Common myeloid progenitor, CD34-positive (primary cell): ENCODE data around the gene EFL1.

Experiments
- CTCF ChIA-PET: fragments of 350-600 bp; sonication (Branson Sonifier 250); formaldehyde crosslinking; loops from one replicate; lab custom pipeline; 2021; ENCODE audit warnings: antibody characterized with exemption; lab: Charles Lee
- POLR2A ChIA-PET: fragments of 350-600 bp; sonication (Branson Sonifier 250); formaldehyde crosslinking; loops from one replicate; lab custom pipeline; 2021; ENCODE audit warnings: antibody characterized with exemption; lab: Charles Lee
- DNase-seq, 3 donors: peaks; one replicate each; pipeline versions ENCODE4 v3.0.0 to v3.0.0-alpha.2; 2013
- H3K27ac ChIP-seq, 2 experiments: 1 replicate in 1 of 2; 2 replicates in 1 of 2; pipeline ENCODE4 v1.7.0; 2013; ENCODE audit warnings: inconsistent platforms in 2 of 2, low read length in 2 of 2, mild to moderate bottlenecking in 2 of 2, low read depth in 1 of 2, moderate library complexity in 1 of 2; ENCODE audit not compliant: severe bottlenecking in 2 of 2, insufficient read depth in 1 of 2, poor library complexity in 1 of 2
- H3K27me3 ChIP-seq, 5 experiments: replicated peaks in 2 of 5; 1 replicate in 3 of 5; 2 replicates in 2 of 5; pipeline versions ENCODE4 v1.6.1 to v1.7.0; 2013; ENCODE audit warnings: low read length in 4 of 5, mild to moderate bottlenecking in 2 of 5, moderate library complexity in 2 of 5, inconsistent platforms in 1 of 5; ENCODE audit not compliant: insufficient read depth in 5 of 5, control insufficient read depth in 4 of 5
- H3K36me3 ChIP-seq, 4 experiments: 1 replicate in 2 of 4; 2 replicates in 2 of 4; pipeline versions ENCODE4 v1.6.1 to v1.7.0; 2013; ENCODE audit warnings: low read length in 3 of 4, control low read depth in 1 of 4, mild to moderate bottlenecking in 1 of 4; ENCODE audit not compliant: control insufficient read depth in 4 of 4, insufficient read depth in 4 of 4
- H3K4me1 ChIP-seq, 4 experiments: 1 replicate in 3 of 4; 2 replicates in 1 of 4; pipeline versions ENCODE4 v1.6.1 to v1.7.1; 2013; ENCODE audit warnings: low read length in 3 of 4, mild to moderate bottlenecking in 3 of 4, control low read depth in 1 of 4, inconsistent platforms in 1 of 4, moderate library complexity in 1 of 4; ENCODE audit not compliant: control insufficient read depth in 4 of 4, insufficient read depth in 4 of 4; ENCODE audit errors: control extremely low read depth in 1 of 4
- H3K4me3 ChIP-seq, 7 experiments: 1 replicate in 4 of 7; 2 replicates in 3 of 7; pipeline versions ENCODE4 v1.5.1 to v1.7.0; 2013; ENCODE audit warnings: mild to moderate bottlenecking in 7 of 7, low read length in 6 of 7, moderate library complexity in 6 of 7, inconsistent platforms in 2 of 7, low read depth in 2 of 7, control low read depth in 1 of 7; ENCODE audit not compliant: insufficient read depth in 4 of 7, control insufficient read depth in 1 of 7; ENCODE audit errors: extremely low read depth in 1 of 7
- H3K9me3 ChIP-seq, 5 experiments: 1 replicate in 4 of 5; 2 replicates in 1 of 5; pipeline versions ENCODE4 v1.6.1 to v1.7.1; 2013; ENCODE audit warnings: low read length in 4 of 5, mild to moderate bottlenecking in 2 of 5, inconsistent platforms in 1 of 5, low read depth in 1 of 5, moderate library complexity in 1 of 5; ENCODE audit not compliant: control insufficient read depth in 4 of 5, insufficient read depth in 2 of 5; ENCODE audit errors: control extremely low read depth in 1 of 5
- WGBS: methylation state at CpG from one replicate; pipeline ENCODE4 v1.1.5; 2013; ENCODE audit not compliant: insufficient coverage; 5-methylcytosine and 5-hydroxymethylcytosine counted together

Gene EFL1

DNA sequence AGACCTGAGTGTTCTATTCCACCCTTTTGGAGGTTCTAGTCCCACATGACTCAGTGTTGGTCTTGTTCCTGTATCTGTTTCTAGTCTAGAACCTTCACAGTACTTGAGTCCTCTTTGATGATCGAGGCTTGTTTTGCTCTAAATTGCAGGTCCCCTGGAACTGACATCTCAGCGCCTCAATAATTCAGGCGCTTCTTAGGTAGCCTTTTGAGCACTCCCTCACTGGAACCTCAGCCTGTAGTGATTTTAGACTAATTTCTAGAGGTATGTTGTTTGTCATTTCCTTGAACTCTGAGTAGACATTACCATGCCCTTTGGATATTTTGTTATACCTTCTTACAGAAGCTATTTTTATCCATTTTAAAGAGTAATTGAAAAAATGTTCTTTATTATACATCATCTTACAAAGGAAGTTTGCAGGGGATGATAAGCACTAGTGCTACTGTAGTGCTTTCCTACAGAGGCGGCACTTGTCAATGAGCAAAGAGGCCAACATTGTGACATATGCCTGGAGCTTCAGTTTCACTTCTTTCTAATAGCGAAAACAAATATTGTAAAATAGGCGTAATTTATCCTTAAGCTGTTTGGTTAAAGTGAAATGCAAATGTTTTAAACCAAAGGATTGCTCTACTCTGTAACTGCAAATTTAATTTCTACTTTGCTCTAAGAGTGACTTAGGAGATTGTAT lies 75.7 kb downstream of the EFL1 start:
- H3K9me3 ChIP-seq, result no peaks in the 10 kb centered on the region
- peak overlapping the region in 5 of 7 experiments; percentile 19 to 67 (median 37) for H3K4me3 ChIP-seq
- CTCF ChIA-PET, result interaction anchor here (1.1 to 1.4 kb wide), 4 partner anchors 9 to 777 kb away, joined by 4 to 7 read pairs (median 5); no protein-coding TSS in a partner anchor
- no peaks in the 10 kb centered on the region for H3K27me3 ChIP-seq
- peak overlapping the region; percentile 38 to 67 for H3K27ac ChIP-seq
- peaks cover 0 to 2% (median 0%) of the 10 kb centered on the region in 4 experiments for H3K36me3 ChIP-seq
- 50% methylated on average over 4 of the region's 6 CpGs for WGBS
- H3K4me1 ChIP-seq, result peaks cover 0 to 12% (median 1%) of the 10 kb centered on the region in 4 experiments
- DNase-seq, result peak; percentile 66 to 91 (median 82)
- POLR2A ChIA-PET, result no interaction called here

DNA sequence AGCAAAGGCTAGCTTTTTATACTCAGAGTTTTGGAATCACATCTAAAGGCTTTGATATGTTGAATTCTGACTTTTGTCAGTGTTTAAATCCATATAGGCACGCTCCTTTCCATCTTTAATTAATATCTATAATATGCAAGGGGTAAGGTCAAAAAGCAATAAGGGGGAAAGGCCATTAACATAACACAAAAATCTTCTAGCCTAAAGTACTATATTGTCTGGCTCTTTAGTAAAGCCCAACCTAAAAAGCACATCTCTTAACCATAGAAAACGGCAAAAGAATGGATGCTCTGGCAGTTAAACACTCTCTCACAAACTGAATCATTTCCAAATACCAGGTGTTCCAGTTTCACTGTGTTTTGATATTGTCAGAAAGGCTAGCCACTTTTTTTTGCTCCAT lies 76.4 kb downstream of the EFL1 start:
- Histone ChIP-seq H3K9me3 (no peaks in the 10 kb centered on the region), H3K36me3 (peaks cover 0 to 4% (median 0%) of the 10 kb centered on the region in 4 experiments), H3K4me1 (peaks cover 0 to 12% (median 1%) of the 10 kb centered on the region in 4 experiments), H3K4me3 (no peak overlapping the region), H3K27me3 (no peaks in the 10 kb centered on the region), H3K27ac (peak overlapping the region in 1 of 2 experiments; percentile 67)
- POLR2A ChIA-PET, result no interaction called here
- DNase-seq, result no peak
- CTCF ChIA-PET, result interaction anchor here (1.2 kb wide), 1 partner anchor 9 kb away, joined by 4 read pairs; no protein-coding TSS in a partner anchor
- WGBS, result no CpG with 5 or more reads among the region's 2 CpGs

DNA sequence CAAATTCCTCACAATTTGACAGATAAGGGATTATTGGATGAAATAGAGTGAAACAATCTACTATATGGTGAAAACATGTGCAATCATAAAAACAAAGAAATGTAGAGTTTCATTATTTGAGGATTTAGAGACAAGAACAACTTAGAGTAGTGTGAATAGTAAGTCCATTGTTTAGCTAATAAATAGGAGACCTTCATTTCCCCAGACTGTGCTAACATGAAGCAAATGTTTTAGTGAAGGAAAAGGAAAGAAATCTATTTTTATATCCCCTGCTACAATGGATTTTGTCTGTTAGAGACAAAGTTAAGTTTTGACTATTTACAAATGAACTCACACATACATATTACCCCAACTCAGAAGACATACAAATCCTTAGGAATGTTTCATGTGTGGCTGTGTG lies 77.8 kb downstream of the EFL1 start:
- Histone ChIP-seq H3K36me3 (peaks cover 0 to 4% (median under 1%) of the 10 kb centered on the region in 4 experiments), H3K4me3 (no peak overlapping the region), H3K27ac (no peak overlapping the region), H3K4me1 (peaks cover 0 to 12% (median 1%) of the 10 kb centered on the region in 4 experiments), H3K27me3 (no peaks in the 10 kb centered on the region), H3K9me3 (no peaks in the 10 kb centered on the region)
- POLR2A ChIA-PET, result no interaction called here
- CTCF ChIA-PET, result interaction anchor here (1.2 kb wide), 4 partner anchors 11 to 778 kb away, joined by 3 to 4 read pairs (median 4); no protein-coding TSS in a partner anchor
- no peak for DNase-seq

DNA sequence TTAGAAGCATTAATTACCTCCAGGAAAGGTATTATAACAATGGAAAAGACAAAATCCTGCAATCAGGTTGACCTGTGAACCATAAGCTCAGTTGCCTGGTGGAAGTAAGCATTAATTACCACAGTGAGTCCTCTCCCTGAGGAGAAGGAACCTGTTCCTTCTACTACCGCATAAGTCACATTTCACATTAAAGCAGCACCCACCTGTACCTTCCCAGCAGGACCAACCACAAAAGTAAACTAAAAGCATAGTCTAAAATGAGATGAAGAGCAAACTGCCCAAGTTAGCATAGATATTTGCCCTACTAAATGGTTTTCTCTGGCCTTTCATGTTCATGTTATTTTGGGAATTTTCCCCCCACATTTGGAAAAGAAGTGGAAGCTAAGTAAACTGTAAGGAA lies 78.2 kb downstream of the EFL1 start:
- H3K4me3 ChIP-seq, result no peak overlapping the region
- H3K4me1 ChIP-seq, result peaks cover 0 to 12% (median 1%) of the 10 kb centered on the region in 4 experiments
- no peak for DNase-seq
- H3K27ac ChIP-seq, result no peak overlapping the region
- ChIA-PET POLR2A (no interaction called here), CTCF (interaction anchor here (1.2 kb wide), 3 partner anchors 19 to 777 kb away, joined by 3 to 4 read pairs (median 3); no protein-coding TSS in a partner anchor)
- WGBS, result no CpG with 5 or more reads among the region's 1 CpG
- peaks cover 0 to 5% (median 2%) of the 10 kb centered on the region in 4 experiments for H3K36me3 ChIP-seq
- no peaks in the 10 kb centered on the region for H3K9me3 ChIP-seq
- no peaks in the 10 kb centered on the region for H3K27me3 ChIP-seq

DNA sequence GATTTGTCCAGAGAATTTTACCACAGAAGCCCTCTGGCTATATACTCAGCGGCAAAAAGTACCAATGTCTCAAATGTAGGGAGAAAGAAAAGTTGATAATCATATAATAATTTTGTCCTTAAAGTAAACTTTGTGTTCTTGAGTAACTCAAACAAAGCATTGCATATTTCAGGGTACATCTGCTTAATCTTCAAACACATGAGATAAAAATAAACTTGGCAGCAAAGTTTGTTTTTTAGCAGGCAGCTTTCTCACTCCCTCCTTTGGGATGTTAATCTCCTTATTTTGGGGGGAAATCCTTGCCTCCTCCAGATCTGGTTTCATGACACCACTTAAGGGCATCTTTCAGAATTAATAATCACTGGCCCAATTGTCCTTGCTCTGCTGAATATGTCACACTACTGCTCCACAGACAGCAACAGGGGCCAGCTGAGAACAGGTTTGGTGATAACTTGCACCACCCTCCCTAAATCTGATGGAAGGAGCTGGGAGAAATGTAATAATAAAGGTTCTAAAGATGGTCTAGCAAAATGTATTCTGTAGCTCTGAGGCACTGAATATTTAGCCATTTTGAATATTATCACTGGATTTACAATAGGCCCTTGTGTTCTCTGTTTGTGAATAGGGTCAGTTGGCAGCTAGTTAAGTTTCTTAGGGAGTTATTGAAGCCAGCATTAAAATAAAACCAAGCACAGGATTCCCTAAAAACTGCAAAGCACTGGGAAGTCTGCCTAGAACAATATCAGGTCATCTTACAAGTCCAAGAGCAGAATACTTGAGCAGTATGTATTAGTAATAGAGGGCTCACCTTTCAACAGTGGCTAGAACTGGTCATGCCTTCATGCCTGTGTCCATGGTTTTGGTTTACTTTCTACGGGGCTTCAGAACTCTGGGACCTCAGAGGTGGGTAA lies 79.2 kb downstream of the EFL1 start:
- Histone ChIP-seq H3K36me3 (peaks cover 0 to 7% (median 2%) of the 10 kb centered on the region in 4 experiments), H3K4me1 (peaks cover 0 to 12% (median 1%) of the 10 kb centered on the region in 4 experiments), H3K4me3 (no peak overlapping the region), H3K9me3 (no peaks in the 10 kb centered on the region), H3K27me3 (no peaks in the 10 kb centered on the region), H3K27ac (no peak overlapping the region)
- ChIA-PET CTCF (interaction anchor here (0.6 to 1.6 kb wide), 3 partner anchors 773 to 917 kb away, joined by 4 to 5 read pairs (median 4); no protein-coding TSS in a partner anchor), POLR2A (no interaction called here)
- WGBS, result 80% methylated on average over 1 of the region's 2 CpGs
- no peak for DNase-seq

DNA sequence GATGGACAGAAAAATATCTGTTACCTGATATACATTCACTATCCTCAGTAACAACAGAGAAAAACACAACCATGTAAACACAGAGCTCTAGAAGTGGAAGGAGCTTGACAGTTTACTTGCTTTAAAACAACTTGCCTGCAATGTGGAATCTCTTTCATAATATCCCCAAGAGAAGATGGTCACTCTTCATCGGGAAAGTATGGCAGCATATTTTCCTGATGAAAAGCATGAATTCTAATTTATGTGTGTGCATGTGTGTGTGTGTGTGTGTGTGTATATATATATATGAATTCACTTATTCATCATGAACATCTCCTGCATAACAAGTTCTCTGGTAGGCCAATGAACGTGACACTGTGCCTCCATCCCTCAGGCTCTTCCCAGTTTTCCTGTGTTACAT lies 81.2 kb downstream of the EFL1 start:
- Histone ChIP-seq H3K27ac (no peak overlapping the region), H3K27me3 (no peaks in the 10 kb centered on the region), H3K4me1 (peaks cover 0 to 7% (median 3%) of the 10 kb centered on the region in 4 experiments), H3K4me3 (no peak overlapping the region), H3K9me3 (no peaks in the 10 kb centered on the region), H3K36me3 (peaks cover 0 to 7% (median 2%) of the 10 kb centered on the region in 4 experiments)
- no peak for DNase-seq
- ChIA-PET CTCF (interaction anchor here (0.8 to 1.1 kb wide), 2 partner anchors 16 to 41 kb away, joined by 3 to 4 read pairs; no protein-coding TSS in a partner anchor), POLR2A (no interaction called here)
- WGBS, result 83% methylated on average over 1 of the region's 2 CpGs
